Measurements from ENCODE around the gene SERPINA12.
"Not testable (repeated sequence)": the region's sequence is repeated elsewhere in the genome, so short reads cannot be mapped to it uniquely, and the experiment has no call there.

SERPINA12 gene

GRCh38 chr14:94536836-94537235 lies 27.6 kb upstream of the SERPINA12 start:
- no peak for DNase-seq (ENCODE audit: low read depth, low spot score)

GRCh38 chr14:94535506-94535905 lies 26.2 kb upstream of the SERPINA12 start:
- no peak for DNase-seq (ENCODE audit: low read depth, low spot score)

GRCh38 chr14:94532447-94532846 lies 23.2 kb upstream of the SERPINA12 start:
- no peak for DNase-seq (ENCODE audit: low read depth, low spot score)

- no peak for DNase-seq (ENCODE audit: low read depth, low spot score)
These were observed 21.9 kb upstream of the SERPINA12 start for GRCh38 chr14:94531187-94531586.

GRCh38 chr14:94524093-94524492 lies 14.8 kb upstream of the SERPINA12 start:
- no peak for DNase-seq (ENCODE audit: low read depth, low spot score)

GRCh38 chr14:94523265-94523664 lies 14.0 kb upstream of the SERPINA12 start:
- no peak for DNase-seq (ENCODE audit: low read depth, low spot score)

GRCh38 chr14:94522115-94522724 lies 13.0 kb upstream of the SERPINA12 start:
- no peak for DNase-seq (ENCODE audit: low read depth, low spot score)

- DNase-seq (ENCODE audit: low read depth, low spot score): no peak
These were observed 12.3 kb upstream of the SERPINA12 start for GRCh38 chr14:94521375-94522114.

- no peak for DNase-seq (ENCODE audit: low read depth, low spot score)
These were observed 8.5 kb upstream of the SERPINA12 start for GRCh38 chr14:94517641-94518257.

GRCh38 chr14:94517248-94517640 lies 8.0 kb upstream of the SERPINA12 start:
- no peak for DNase-seq (ENCODE audit: low read depth, low spot score)

- DNase-seq (ENCODE audit: low read depth, low spot score): no peak
These were observed 6.6 kb upstream of the SERPINA12 start for GRCh38 chr14:94515856-94516255.

- no peak for DNase-seq (ENCODE audit: low read depth, low spot score)
These were observed 6.2 kb upstream of the SERPINA12 start for GRCh38 chr14:94515426-94515825.

- no peak for DNase-seq (ENCODE audit: low read depth, low spot score)
These were observed 5.1 kb upstream of the SERPINA12 start for GRCh38 chr14:94514351-94514750.

- not testable (repeated sequence) for DNase-seq (ENCODE audit: low read depth, low spot score)
These were observed 1.2 kb upstream of the SERPINA12 start for GRCh38 chr14:94510481-94510880.

- no peak for DNase-seq (ENCODE audit: low read depth, low spot score)
These were observed 3.6 kb downstream of the SERPINA12 start for GRCh38 chr14:94505641-94506040.

GRCh38 chr14:94505206-94505605 lies 4.1 kb downstream of the SERPINA12 start:
- no peak for DNase-seq (ENCODE audit: low read depth, low spot score)

GRCh38 chr14:94501588-94502516 lies 7.4 kb downstream of the SERPINA12 start:
- DNase-seq (ENCODE audit: low read depth, low spot score): no peak

GRCh38 chr14:94500264-94500663 lies 9.0 kb downstream of the SERPINA12 start:
- DNase-seq (ENCODE audit: low read depth, low spot score): no peak

- no peak for DNase-seq (ENCODE audit: low read depth, low spot score)
These were observed 9.6 kb downstream of the SERPINA12 start for GRCh38 chr14:94499673-94500072.

GRCh38 chr14:94498215-94498614 lies 11.1 kb downstream of the SERPINA12 start:
- no peak for DNase-seq (ENCODE audit: low read depth, low spot score)

- no peak for DNase-seq (ENCODE audit: low read depth, low spot score)
These were observed 15.2 kb downstream of the SERPINA12 start for GRCh38 chr14:94494085-94494484.

- no peak for DNase-seq (ENCODE audit: low read depth, low spot score)
These were observed 17.8 kb downstream of the SERPINA12 start for GRCh38 chr14:94491511-94491910.
